A673 (cell line): Measurements from ENCODE around the gene ACACA. TPM values are rescaled to one million over a fixed set of nuclear protein-coding genes. Genes with fewer than 3 reads are reported as not detected.

Source experiments
- BruUV-seq: library from RNA; stranded (reverse); fragments of 400-500 nt; replicated peaks from 2 replicates; lab custom pipeline; 2021; lab: Mats Ljungman, UMichigan
- CTCF ChIA-PET: fragments of 300-600 bp; sonication (Branson Sonifier 250); formaldehyde crosslinking; loops from one replicate; lab custom pipeline; 2022; ENCODE audit warnings: antibody characterized with exemption; lab: Charles Lee
- POLR2A ChIA-PET: fragments of 300-600 bp; sonication (Branson Sonifier 250); formaldehyde crosslinking; loops from one replicate; lab custom pipeline; 2022; ENCODE audit warnings: antibody characterized with exemption; ENCODE audit not compliant: low non-redundant PET; lab: Charles Lee
- DNase-seq: peaks from one replicate; pipeline ENCODE4 v3.0.0-alpha.2; 2015; ENCODE audit warnings: low spot score
- H3K27ac ChIP-seq: fragments of 200-600 bp; sonication (generic); 2 replicates; pipeline ENCODE4 v1.5.1; 2016; ENCODE audit warnings: mixed run types, low read depth, mild to moderate bottlenecking, mixed read lengths, antibody characterized with exemption, low read length; ENCODE audit not compliant: poor library complexity, severe bottlenecking
- H3K27me3 ChIP-seq: fragments of 200-600 bp; sonication (generic); replicated peaks from 2 replicates; pipeline ENCODE4 v1.6.1; 2017; ENCODE audit warnings: mixed run types, low read depth, mild to moderate bottlenecking, mixed read lengths, antibody characterized with exemption, low read length; ENCODE audit not compliant: insufficient read depth, poor library complexity
- H3K36me3 ChIP-seq: fragments of 200-600 bp; sonication (generic); 2 replicates; pipeline ENCODE4 v1.6.1; 2016; ENCODE audit warnings: mixed run types, mild to moderate bottlenecking, mixed read lengths, antibody characterized with exemption, low read length; ENCODE audit not compliant: insufficient read depth, poor library complexity, severe bottlenecking
- H3K4me1 ChIP-seq: fragments of 200-600 bp; sonication (generic); 2 replicates; pipeline ENCODE4 v1.6.1; 2017; ENCODE audit warnings: mixed run types, mild to moderate bottlenecking, mixed read lengths, antibody characterized with exemption, low read length; ENCODE audit not compliant: insufficient read depth, poor library complexity, severe bottlenecking
- H3K4me3 ChIP-seq: fragments of 200-600 bp; sonication (generic); 2 replicates; pipeline ENCODE4 v1.5.1; 2016; ENCODE audit warnings: low read depth, mixed run types, mild to moderate bottlenecking, mixed read lengths, low read length; ENCODE audit not compliant: poor library complexity, severe bottlenecking
- H3K9me3 ChIP-seq: fragments of 200-600 bp; sonication (generic); 2 replicates; pipeline ENCODE4 v1.6.1; 2016; ENCODE audit warnings: mixed run types, low read depth, mild to moderate bottlenecking, mixed read lengths, antibody characterized with exemption, low read length; ENCODE audit not compliant: poor library complexity, severe bottlenecking
- EZH2 ChIP-seq: fragments of 200-600 bp; sonication (generic); IDR thresholded peaks from 2 replicates; pipeline ENCODE4 v1.6.1; 2017; ENCODE audit warnings: borderline replicate concordance, low read depth, mild to moderate bottlenecking, mixed read lengths, antibody characterized with exemption, low read length; ENCODE audit not compliant: poor library complexity, severe bottlenecking
- intact Hi-C: fragments of 100-400 bp; cut with micrococcal nuclease; formaldehyde crosslinking; loops from one replicate; pipeline ENCODE4 v1.10.0; 2022; ENCODE audit not compliant: unreplicated experiment
- total RNA-seq: library from RNA; stranded (reverse); gene quantifications from 2 replicates; pipeline ENCODE4 v1.2.3, GENCODE V29; 2021
- TF ChIP-seq, protein P1 (sequence below): fragments of 300-800, 200-600 bp; sonication (generic); conservative IDR thresholded peaks from 2 replicates; pipeline ENCODE4 v1.5.1; 2017; ENCODE audit warnings: low read depth, mild to moderate bottlenecking, antibody characterized with exemption, low read length, moderate library complexity, mixed read lengths

The ACACA gene
- total RNA-seq, 1 experiment from 2014 or later = 68.3 TPM

DNA sequence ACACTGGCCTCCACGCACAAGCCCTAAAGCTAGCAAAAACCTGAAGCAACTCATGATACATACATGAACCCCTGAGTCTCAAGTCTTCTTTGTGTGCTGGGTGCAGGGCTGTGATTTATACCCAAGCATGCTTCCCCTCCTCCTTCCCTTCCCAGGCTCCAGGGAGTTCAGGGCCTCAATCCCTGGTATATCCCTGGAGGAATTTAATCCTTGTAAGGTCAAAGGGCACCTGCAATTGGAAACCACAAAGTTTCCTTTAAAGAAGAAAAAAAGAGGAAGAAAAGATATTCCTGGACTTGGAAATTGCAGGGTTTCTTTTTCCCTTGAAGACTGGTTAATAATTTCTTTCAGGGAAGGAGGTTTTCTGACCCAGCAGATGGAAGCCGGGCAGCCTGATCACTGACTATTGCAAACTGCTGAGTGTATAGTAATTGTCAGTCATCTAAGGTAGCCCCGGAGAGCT, 275.6 kb downstream of the ACACA start:
- no peak for TF ChIP-seq EZH2
- TF ChIP-seq, protein P1, sequence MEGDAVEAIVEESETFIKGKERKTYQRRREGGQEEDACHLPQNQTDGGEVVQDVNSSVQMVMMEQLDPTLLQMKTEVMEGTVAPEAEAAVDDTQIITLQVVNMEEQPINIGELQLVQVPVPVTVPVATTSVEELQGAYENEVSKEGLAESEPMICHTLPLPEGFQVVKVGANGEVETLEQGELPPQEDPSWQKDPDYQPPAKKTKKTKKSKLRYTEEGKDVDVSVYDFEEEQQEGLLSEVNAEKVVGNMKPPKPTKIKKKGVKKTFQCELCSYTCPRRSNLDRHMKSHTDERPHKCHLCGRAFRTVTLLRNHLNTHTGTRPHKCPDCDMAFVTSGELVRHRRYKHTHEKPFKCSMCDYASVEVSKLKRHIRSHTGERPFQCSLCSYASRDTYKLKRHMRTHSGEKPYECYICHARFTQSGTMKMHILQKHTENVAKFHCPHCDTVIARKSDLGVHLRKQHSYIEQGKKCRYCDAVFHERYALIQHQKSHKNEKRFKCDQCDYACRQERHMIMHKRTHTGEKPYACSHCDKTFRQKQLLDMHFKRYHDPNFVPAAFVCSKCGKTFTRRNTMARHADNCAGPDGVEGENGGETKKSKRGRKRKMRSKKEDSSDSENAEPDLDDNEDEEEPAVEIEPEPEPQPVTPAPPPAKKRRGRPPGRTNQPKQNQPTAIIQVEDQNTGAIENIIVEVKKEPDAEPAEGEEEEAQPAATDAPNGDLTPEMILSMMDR = no peak
- Histone ChIP-seq H3K36me3 (peaks cover 4% of the 10 kb centered on the region), H3K27ac (no peak overlapping the region), H3K27me3 (no peaks in the 10 kb centered on the region), H3K4me3 (no peak overlapping the region), H3K4me1 (no peaks in the 10 kb centered on the region), H3K9me3 (no peaks in the 10 kb centered on the region)
- intact Hi-C loops = no loop called here
- ChIA-PET POLR2A (no interaction called here), CTCF (no interaction called here)
- no peak for DNase-seq
- BruUV-seq = no TSS peak

DNA sequence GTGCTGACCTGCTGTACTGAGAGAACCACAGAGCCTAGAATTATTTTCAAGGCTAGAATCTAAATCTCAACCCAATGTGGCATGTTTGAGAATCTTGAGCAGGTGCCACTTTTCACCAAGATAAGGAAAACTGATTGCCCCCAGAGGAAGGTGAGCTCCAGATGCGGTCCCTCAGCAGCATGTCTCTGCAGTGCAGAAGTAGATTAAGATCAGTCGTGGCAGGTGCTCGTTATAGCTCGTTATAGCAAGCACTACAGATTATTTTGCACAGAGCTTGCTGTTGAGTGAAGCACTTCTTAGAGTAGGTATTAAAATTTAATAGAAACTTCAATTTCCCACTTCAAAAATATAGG, 281.8 kb downstream of the ACACA start:
- peaks cover 7% of the 10 kb centered on the region for H3K36me3 ChIP-seq
- TF ChIP-seq, protein P1 = no peak
- no peak for TF ChIP-seq EZH2
- no peak overlapping the region for H3K27ac ChIP-seq
- DNase-seq = no peak
- ChIA-PET CTCF (no interaction called here), POLR2A (no interaction called here)
- no peaks in the 10 kb centered on the region for H3K4me1 ChIP-seq
- no peaks in the 10 kb centered on the region for H3K9me3 ChIP-seq
- BruUV-seq = no TSS peak
- intact Hi-C loops = no loop called here
- H3K4me3 ChIP-seq = no peak overlapping the region
- no peaks in the 10 kb centered on the region for H3K27me3 ChIP-seq

DNA sequence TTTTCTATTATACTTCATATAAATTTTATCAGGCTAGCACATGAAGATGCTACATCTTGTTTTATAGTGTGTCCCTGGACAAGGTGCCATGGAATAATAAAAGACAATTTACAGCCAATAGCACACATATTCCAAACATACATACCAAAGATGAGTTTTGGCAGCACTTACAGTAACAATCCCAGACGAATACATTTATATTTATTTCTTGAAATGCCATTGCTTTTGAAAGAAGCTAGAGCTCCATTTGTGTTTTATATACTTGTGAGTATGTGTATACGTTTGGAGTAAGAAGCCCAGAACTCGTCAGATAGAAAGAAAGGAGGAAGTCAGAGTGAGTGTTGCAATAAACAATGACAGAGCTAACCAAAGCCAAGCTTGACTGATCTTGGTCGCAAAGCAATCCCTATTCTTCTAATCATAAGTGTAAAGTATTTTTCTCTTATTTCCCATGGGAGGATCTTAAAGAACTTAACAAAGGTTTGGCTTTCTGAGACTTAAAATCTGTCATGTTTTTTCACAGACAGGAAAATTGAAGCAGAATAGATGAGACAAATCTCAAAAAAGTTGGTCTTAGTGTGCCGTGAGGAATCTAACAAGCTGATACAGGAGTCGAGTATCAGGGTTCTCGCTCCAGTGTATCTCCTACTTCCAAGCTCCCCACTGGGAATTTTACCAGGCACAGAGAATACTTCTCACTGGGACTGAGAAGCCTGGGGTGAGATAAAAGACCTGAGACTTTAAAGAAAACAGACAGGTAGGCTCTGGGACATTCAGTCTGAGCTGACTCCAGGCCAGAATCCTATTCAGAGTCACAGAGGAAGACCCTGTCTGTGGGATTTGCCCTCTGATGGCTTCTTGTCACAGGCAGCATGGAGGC, 282.5 kb downstream of the ACACA start:
- intact Hi-C loops = no loop called here
- Histone ChIP-seq H3K27ac (no peak overlapping the region), H3K4me1 (no peaks in the 10 kb centered on the region), H3K36me3 (peaks cover 7% of the 10 kb centered on the region), H3K9me3 (no peaks in the 10 kb centered on the region), H3K4me3 (no peak overlapping the region), H3K27me3 (no peaks in the 10 kb centered on the region)
- DNase-seq = no peak
- ChIA-PET CTCF (no interaction called here), POLR2A (no interaction called here)
- BruUV-seq = no TSS peak
- TF ChIP-seq EZH2 = no peak
- TF ChIP-seq, protein P1 = no peak
